WTC11 (cell line): ENCODE measurements around the gene ENTPD6. TPM values are rescaled to one million over a fixed set of nuclear protein-coding genes. Genes with fewer than 3 reads are reported as not detected.

ENCODE experiments used
- ATAC-seq: fragments of 200-7000 bp; cut with Tn5 transposase; 2 replicates; pipeline ENCODE4 v1.10.0; 2021; ENCODE audit warnings: mild to moderate bottlenecking, moderate library complexity
- CTCF ChIA-PET: fragments of 300-600 bp; sonication (Branson Sonifier 250); formaldehyde crosslinking; loops from one replicate; lab custom pipeline; 2021; ENCODE audit warnings: antibody characterized with exemption; lab: Charles Lee
- POLR2A ChIA-PET: fragments of 350-600 bp; sonication (Branson Sonifier 250); formaldehyde crosslinking; loops from one replicate; lab custom pipeline; 2021; ENCODE audit warnings: antibody characterized with exemption; lab: Charles Lee
- DNase-seq: peaks from one replicate; pipeline ENCODE4 v3.0.0; 2021; ENCODE audit warnings: low spot score
- H3K27ac Mint-ChIP-seq: 2 replicates; pipeline ENCODE4 v1.8.0; 2021; ENCODE audit warnings: mixed read lengths
- H3K27me3 Mint-ChIP-seq: 2 replicates; pipeline ENCODE4 v1.8.0; 2021; ENCODE audit warnings: low read depth, mild to moderate bottlenecking, moderate library complexity, mixed read lengths
- H3K36me3 Mint-ChIP-seq: 2 replicates; pipeline ENCODE4 v1.8.0; 2021; ENCODE audit warnings: mixed read lengths
- H3K4me1 Mint-ChIP-seq: 2 replicates; pipeline ENCODE4 v1.8.0; 2022; ENCODE audit warnings: mixed read lengths
- H3K4me3 Mint-ChIP-seq: 2 replicates; pipeline ENCODE4 v1.8.0; 2021; ENCODE audit warnings: mild to moderate bottlenecking, moderate library complexity, mixed read lengths
- H3K9me3 Mint-ChIP-seq: 2 replicates; pipeline ENCODE4 v1.8.0; 2021; ENCODE audit warnings: mixed read lengths
- ARID4B ChIP-seq: sonication (generic); formaldehyde crosslinking; IDR thresholded peaks from 2 replicates; pipeline ENCODE4 v1.8.0; 2023; ENCODE audit warnings: missing genetic modification reagents, mild to moderate bottlenecking, borderline replicate concordance
- CDX4 ChIP-seq: fragments of 250-450 bp; sonication (Bioruptor Pico); IDR thresholded peaks from 2 replicates; pipeline ENCODE4 v1.9.0; 2021; ENCODE audit warnings: moderate library complexity, mild to moderate bottlenecking, inconsistent platforms, borderline replicate concordance
- FOXJ3 ChIP-seq: sonication (generic); formaldehyde crosslinking; IDR thresholded peaks from 2 replicates; pipeline ENCODE4 v1.9.0; 2021; ENCODE audit warnings: missing genetic modification reagents, mild to moderate bottlenecking, borderline replicate concordance
- GTF2I ChIP-seq: fragments of 250-450 bp; sonication (Bioruptor Pico); conservative IDR thresholded peaks from 2 replicates; pipeline ENCODE4 v1.4.0; 2021; ENCODE audit warnings: mild to moderate bottlenecking
- HMGXB4 ChIP-seq: sonication (generic); formaldehyde crosslinking; IDR thresholded peaks from 2 replicates; pipeline ENCODE4 v1.8.1; 2023; ENCODE audit warnings: mild to moderate bottlenecking, moderate library complexity, missing genetic modification reagents
- KAT7 ChIP-seq: sonication (generic); formaldehyde crosslinking; IDR thresholded peaks from 2 replicates; pipeline ENCODE4 v1.8.1; 2023; ENCODE audit warnings: missing genetic modification reagents, mild to moderate bottlenecking, borderline replicate concordance
- NR3C1 ChIP-seq: sonication (generic); formaldehyde crosslinking; conservative IDR thresholded peaks from 2 replicates; pipeline ENCODE4 v1.8.1; 2023; ENCODE audit warnings: low read depth, mild to moderate bottlenecking, missing genetic modification reagents
- PREB ChIP-seq: sonication (generic); formaldehyde crosslinking; IDR thresholded peaks from 2 replicates; pipeline ENCODE4 v1.8.1; 2022; ENCODE audit warnings: mild to moderate bottlenecking, missing genetic modification reagents, moderate library complexity, borderline replicate concordance
- RORB ChIP-seq: fragments of 250-450 bp; sonication (Bioruptor Pico); IDR thresholded peaks from 2 replicates; pipeline ENCODE4 v1.9.0; 2021; ENCODE audit warnings: mild to moderate bottlenecking
- SMAD4 ChIP-seq: sonication (generic); formaldehyde crosslinking; IDR thresholded peaks from 2 replicates; pipeline ENCODE4 v1.8.0; 2022; ENCODE audit warnings: mild to moderate bottlenecking, missing genetic modification reagents
- SOX15 ChIP-seq: fragments of 250-450 bp; sonication (Bioruptor Pico); IDR thresholded peaks from 2 replicates; pipeline ENCODE4 v1.9.0; 2021; ENCODE audit warnings: mild to moderate bottlenecking
- ZBTB21 ChIP-seq: sonication (generic); formaldehyde crosslinking; IDR thresholded peaks from 2 replicates; pipeline ENCODE4 v1.8.1; 2023; ENCODE audit warnings: mild to moderate bottlenecking, missing genetic modification reagents, borderline replicate concordance
- ZNF396 ChIP-seq: fragments of 250-450 bp; sonication (Bioruptor Pico); IDR thresholded peaks from 2 replicates; pipeline ENCODE4 v1.8.0; 2021; ENCODE audit warnings: mild to moderate bottlenecking, moderate library complexity, borderline replicate concordance
- ZNF512 ChIP-seq: sonication (generic); formaldehyde crosslinking; IDR thresholded peaks from 2 replicates; pipeline ENCODE4 v1.8.1; 2022; ENCODE audit warnings: missing genetic modification reagents, borderline replicate concordance
- ZNF532 ChIP-seq: fragments of 250-450 bp; sonication (Bioruptor Pico); IDR thresholded peaks from 2 replicates; pipeline ENCODE4 v1.9.0; 2021; ENCODE audit warnings: mild to moderate bottlenecking, borderline replicate concordance
- total RNA-seq: library from RNA; stranded (reverse); gene quantifications from 3 replicates; pipeline ENCODE4 v1.2.3, GENCODE V29; 2021

The ENTPD6 gene
- total RNA-seq, 1 experiment from 2014 or later, result 56.9 TPM

GRCh38 chr20:25274481-25274880 lies 79.0 kb downstream of the ENTPD6 start (continued):
- TF ChIP-seq ZNF512 (CRISPR knock-in tag) (no peak), HMGXB4 (CRISPR knock-in tag) (no peak), PREB (no peak), SOX15 (CRISPR knock-in tag) (no peak), NR3C1 (CRISPR knock-in tag) (no peak), ZBTB21 (CRISPR knock-in tag) (no peak), CDX4 (CRISPR knock-in tag) (no peak), ZNF532 (CRISPR knock-in tag) (no peak)

- no peak for ATAC-seq
- no peaks in the 10 kb centered on the region for H3K9me3 Mint-ChIP-seq
- no peak overlapping the region for H3K4me3 Mint-ChIP-seq
- H3K27me3 Mint-ChIP-seq, result no peaks in the 10 kb centered on the region
- POLR2A ChIA-PET, result no interaction called here
- peak overlapping the region; percentile 77; the same call in 1 of the 2 replicates for H3K27ac Mint-ChIP-seq
- TF ChIP-seq FOXJ3 (CRISPR knock-in tag), result no peak
- TF ChIP-seq SMAD4 (CRISPR knock-in tag), result no peak
- TF ChIP-seq KAT7 (CRISPR knock-in tag), result no peak
- no peak for TF ChIP-seq GTF2I (CRISPR knock-in tag)
- no peak for TF ChIP-seq ARID4B (CRISPR knock-in tag)
- TF ChIP-seq RORB, result no peak
- no peak for TF ChIP-seq ZNF396
- CTCF ChIA-PET, result interaction anchor here (1.0 to 2.2 kb wide), 4 partner anchors 21 to 124 kb away, joined by 3 to 6 read pairs (median 4); partner anchors contain the start of gene PYGB
- H3K4me1 Mint-ChIP-seq, result no peaks in the 10 kb centered on the region
- DNase-seq, result peak; percentile 9
- peaks cover 33% of the 10 kb centered on the region for H3K36me3 Mint-ChIP-seq
Observed at GRCh38 chr20:25274891-25275812, 79.6 kb downstream of the ENTPD6 start.
